Measurements from ENCODE around the gene CARD8.

CARD8 gene

GRCh38 chr19:48183356-48183755 is 72.4 kb downstream of the CARD8 start:
- Histone ChIP-seq H3K9me3 (no peaks in the 10 kb centered on the region), H3K36me3 (peaks cover 22% of the 10 kb centered on the region), H3K4me1 (ENCODE audit: control insufficient read depth in 1 of 2, insufficient read depth in 1 of 2, low read depth in 1 of 2, low read length in 1 of 2) (no peaks in the 10 kb centered on the region), H3K4me3 (ENCODE audit: low read depth in 1 of 2, low read length in 1 of 2) (no peak overlapping the region), H3K27me3 (no peaks in the 10 kb centered on the region), H3K27ac (no peak overlapping the region)
- no peak for TF ChIP-seq CTCF (IDR thresholded peaks at IDR 0.05)

GRCh38 chr19:48182434-48182833 is 73.3 kb downstream of the CARD8 start:
- no peak for TF ChIP-seq CTCF (IDR thresholded peaks at IDR 0.05)
- Histone ChIP-seq H3K36me3 (peaks cover 21% of the 10 kb centered on the region), H3K4me3 (ENCODE audit: low read depth in 1 of 2, low read length in 1 of 2) (no peak overlapping the region), H3K27ac (no peak overlapping the region), H3K27me3 (no peaks in the 10 kb centered on the region), H3K9me3 (no peaks in the 10 kb centered on the region), H3K4me1 (ENCODE audit: control insufficient read depth in 1 of 2, insufficient read depth in 1 of 2, low read depth in 1 of 2, low read length in 1 of 2) (no peaks in the 10 kb centered on the region)

GRCh38 chr19:48181505-48181904 is 74.2 kb downstream of the CARD8 start:
- H3K4me3 ChIP-seq (ENCODE audit: low read depth in 1 of 2, low read length in 1 of 2), result no peak overlapping the region
- no peak for TF ChIP-seq CTCF (IDR thresholded peaks at IDR 0.05)
- H3K27me3 ChIP-seq, result no peaks in the 10 kb centered on the region
- no peaks in the 10 kb centered on the region for H3K9me3 ChIP-seq
- H3K36me3 ChIP-seq, result peaks cover 21% of the 10 kb centered on the region
- no peak overlapping the region for H3K27ac ChIP-seq
- no peaks in the 10 kb centered on the region for H3K4me1 ChIP-seq (ENCODE audit: control insufficient read depth in 1 of 2, insufficient read depth in 1 of 2, low read depth in 1 of 2, low read length in 1 of 2)

- H3K4me1 ChIP-seq (ENCODE audit: control insufficient read depth in 1 of 2, insufficient read depth in 1 of 2, low read depth in 1 of 2, low read length in 1 of 2), result peaks cover 24 to 28% of the 10 kb centered on the region in 2 experiments
- H3K4me3 ChIP-seq (ENCODE audit: low read depth in 1 of 2, low read length in 1 of 2), result no peak overlapping the region
- peaks cover 5% of the 10 kb centered on the region for H3K36me3 ChIP-seq
- H3K27ac ChIP-seq, result no peak overlapping the region
- no peak for TF ChIP-seq CTCF (IDR thresholded peaks at IDR 0.05)
- H3K9me3 ChIP-seq, result no peaks in the 10 kb centered on the region
- H3K27me3 ChIP-seq, result no peaks in the 10 kb centered on the region
Measured at GRCh38 chr19:48176226-48176625, 79.5 kb downstream of the CARD8 start.

GRCh38 chr19:48175578-48175977 is 80.1 kb downstream of the CARD8 start:
- H3K27ac ChIP-seq, result peak overlapping the region; percentile 53
- H3K27me3 ChIP-seq, result no peaks in the 10 kb centered on the region
- H3K9me3 ChIP-seq, result no peaks in the 10 kb centered on the region
- no peak overlapping the region for H3K4me3 ChIP-seq (ENCODE audit: low read depth in 1 of 2, low read length in 1 of 2)
- peaks cover 5% of the 10 kb centered on the region for H3K36me3 ChIP-seq
- no peak for TF ChIP-seq CTCF (IDR thresholded peaks at IDR 0.05)
- H3K4me1 ChIP-seq (ENCODE audit: control insufficient read depth in 1 of 2, insufficient read depth in 1 of 2, low read depth in 1 of 2, low read length in 1 of 2), result peaks cover 29 to 34% of the 10 kb centered on the region in 2 experiments
